ENCODE results near the gene SRSF1.

- TF ChIP-seq CTCF (IDR thresholded peaks at IDR 0.05) = no peak
- TF ChIP-seq POLR2A (IDR thresholded peaks at IDR 0.05) = no peak
- TF ChIP-seq POLR2AphosphoS5 (IDR thresholded peaks at IDR 0.05) = no peak
Measured at GRCh38 chr17:57956291-57957119, 50.5 kb downstream of the SRSF1 start.

All from prostate gland (tissue), 2 donors.